Mucosa of stomach (tissue), 1 donor: Measurements from ENCODE around the gene CCDC93.
"Not testable (repeated sequence)": the region's sequence is repeated elsewhere in the genome, so short reads cannot be mapped to it uniquely, and the experiment has no call there.

Experiments
- H3K27me3 ChIP-seq: one replicate; pipeline ENCODE4 v1.7.0; 2013; ENCODE audit warnings: mild to moderate bottlenecking, low read length; ENCODE audit not compliant: control insufficient read depth, insufficient read depth
- H3K36me3 ChIP-seq: one replicate; pipeline ENCODE4 v1.7.0; 2013; ENCODE audit warnings: low read length; ENCODE audit not compliant: control insufficient read depth, insufficient read depth
- H3K4me1 ChIP-seq: one replicate; pipeline ENCODE4 v1.7.0; 2013; ENCODE audit warnings: mild to moderate bottlenecking, low read length; ENCODE audit not compliant: control insufficient read depth, insufficient read depth
- H3K4me3 ChIP-seq: one replicate; pipeline ENCODE4 v1.7.0; 2013; ENCODE audit warnings: low read length
- H3K9ac ChIP-seq: one replicate; pipeline ENCODE4 v1.7.0; 2013; ENCODE audit warnings: mild to moderate bottlenecking, low read length, moderate library complexity
- H3K9me3 ChIP-seq: one replicate; pipeline ENCODE4 v1.7.0; 2013; ENCODE audit warnings: mild to moderate bottlenecking, low read length, moderate library complexity; ENCODE audit not compliant: control insufficient read depth
- donor health status: Pancreatic carcinoma.

CCDC93 gene

DNA sequence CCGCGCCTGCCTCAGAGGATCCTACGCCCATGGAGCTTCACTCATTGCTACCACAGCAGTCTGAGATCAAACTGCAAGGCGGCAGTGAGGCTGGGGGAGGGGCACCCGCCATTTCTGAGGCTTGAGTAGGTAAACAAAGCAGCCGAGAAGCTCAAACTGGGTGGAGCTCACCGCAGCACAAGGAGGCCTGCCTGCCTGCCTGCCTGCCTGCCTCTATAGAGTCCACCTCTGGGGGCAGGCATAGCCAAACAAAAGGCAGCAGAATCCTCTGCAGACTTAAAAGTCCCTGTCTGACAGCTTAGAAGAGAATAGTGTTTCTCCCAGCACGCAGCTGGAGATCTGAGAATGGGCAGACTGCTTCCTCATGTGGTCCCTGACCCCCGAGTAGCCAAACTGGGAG, 90.4 kb downstream of the CCDC93 start:
- H3K9me3 ChIP-seq, H3K27me3 ChIP-seq, H3K4me3 ChIP-seq, H3K4me1 ChIP-seq, H3K9ac ChIP-seq: not testable (repeated sequence)
- peaks cover 16% of the 10 kb centered on the region for H3K36me3 ChIP-seq

GRCh38 chr2:117921520-117921919, 92.3 kb downstream of the CCDC93 start:
- H3K9ac ChIP-seq, result no peak overlapping the region
- no peak overlapping the region for H3K4me3 ChIP-seq
- no peaks in the 10 kb centered on the region for H3K4me1 ChIP-seq
- no peaks in the 10 kb centered on the region for H3K9me3 ChIP-seq
- H3K27me3 ChIP-seq, result no peaks in the 10 kb centered on the region
- peaks cover 16% of the 10 kb centered on the region for H3K36me3 ChIP-seq

GRCh38 chr2:117918608-117919007, 95.3 kb downstream of the CCDC93 start:
- Histone ChIP-seq H3K4me1 (no peaks in the 10 kb centered on the region), H3K36me3 (peaks cover 16% of the 10 kb centered on the region)

GRCh38 chr2:117917223-117917917, 96.5 kb downstream of the CCDC93 start:
- Histone ChIP-seq H3K27me3 (no peaks in the 10 kb centered on the region), H3K4me3 (no peak overlapping the region), H3K9ac (no peak overlapping the region), H3K36me3 (peaks cover 16% of the 10 kb centered on the region), H3K4me1 (no peaks in the 10 kb centered on the region), H3K9me3 (no peaks in the 10 kb centered on the region)

More at GRCh38 chr2:117918608-117919007, 95.3 kb downstream of the CCDC93 start:
- Histone ChIP-seq H3K27me3 (no peaks in the 10 kb centered on the region), H3K9me3 (no peaks in the 10 kb centered on the region), H3K4me3 (no peak overlapping the region), H3K9ac (no peak overlapping the region)

DNA sequence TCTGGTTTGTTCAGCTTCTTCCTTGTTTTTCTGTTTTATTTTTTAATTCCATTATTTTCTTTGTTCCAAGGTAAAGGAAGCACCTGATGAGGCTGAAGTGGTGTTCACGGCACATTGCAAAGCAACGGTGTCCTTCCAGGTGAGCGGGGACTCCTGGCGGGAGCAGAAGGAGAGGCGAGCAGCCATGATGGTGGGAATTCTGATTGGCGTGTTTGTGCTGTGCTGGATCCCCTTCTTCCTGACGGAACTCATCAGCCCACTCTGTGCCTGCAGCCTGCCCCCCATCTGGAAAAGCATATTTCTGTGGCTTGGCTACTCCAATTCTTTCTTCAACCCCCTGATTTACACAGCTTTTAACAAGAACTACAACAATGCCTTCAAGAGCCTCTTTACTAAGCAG, 110.9 kb downstream of the CCDC93 start:
- H3K4me3 ChIP-seq, result no peak overlapping the region
- no peak overlapping the region for H3K9ac ChIP-seq
- H3K9me3 ChIP-seq, result no peaks in the 10 kb centered on the region
- H3K36me3 ChIP-seq, result no peaks in the 10 kb centered on the region
- H3K27me3 ChIP-seq, result no peaks in the 10 kb centered on the region
- H3K4me1 ChIP-seq, result no peaks in the 10 kb centered on the region

- no peaks in the 10 kb centered on the region for H3K4me1 ChIP-seq
These were observed 125.0 kb downstream of the CCDC93 start for GRCh38 chr2:117888897-117889296.

DNA sequence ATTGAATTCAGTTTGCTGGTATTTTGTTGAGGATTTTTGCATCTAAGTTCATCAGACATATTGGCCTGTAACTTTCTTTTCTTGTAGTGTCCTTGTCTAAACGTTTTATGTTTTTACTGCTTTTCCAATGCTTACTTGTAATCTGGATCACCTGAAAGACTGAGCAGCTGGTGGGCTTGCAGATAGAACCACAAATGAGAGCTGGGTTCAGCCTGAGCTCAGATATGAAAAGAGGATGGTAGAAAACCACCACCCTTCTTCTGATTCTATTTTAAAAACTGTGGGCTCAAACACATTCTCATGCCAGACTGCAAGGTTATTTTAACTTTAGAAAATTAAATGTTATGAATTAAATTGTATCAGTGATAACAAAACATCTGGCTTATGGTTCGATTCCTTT, 128.6 kb downstream of the CCDC93 start:
- Histone ChIP-seq H3K9me3 (no peaks in the 10 kb centered on the region), H3K4me1 (no peaks in the 10 kb centered on the region), H3K27me3 (no peaks in the 10 kb centered on the region)

More at GRCh38 chr2:117888897-117889296, 125.0 kb downstream of the CCDC93 start:
- Histone ChIP-seq H3K4me3 (no peak overlapping the region), H3K9me3 (no peaks in the 10 kb centered on the region), H3K36me3 (no peaks in the 10 kb centered on the region), H3K27me3 (no peaks in the 10 kb centered on the region), H3K9ac (no peak overlapping the region)

GRCh38 chr2:117879003-117879402, 134.9 kb downstream of the CCDC93 start:
- no peaks in the 10 kb centered on the region for H3K27me3 ChIP-seq
- H3K4me1 ChIP-seq, result no peaks in the 10 kb centered on the region
- no peaks in the 10 kb centered on the region for H3K9me3 ChIP-seq
- H3K4me3 ChIP-seq, result no peak overlapping the region
- H3K36me3 ChIP-seq, result no peaks in the 10 kb centered on the region
- no peak overlapping the region for H3K9ac ChIP-seq

More for the DNA sequence above, 128.6 kb downstream of the CCDC93 start:
- no peaks in the 10 kb centered on the region for H3K36me3 ChIP-seq
- no peak overlapping the region for H3K4me3 ChIP-seq
- H3K9ac ChIP-seq, result no peak overlapping the region

DNA sequence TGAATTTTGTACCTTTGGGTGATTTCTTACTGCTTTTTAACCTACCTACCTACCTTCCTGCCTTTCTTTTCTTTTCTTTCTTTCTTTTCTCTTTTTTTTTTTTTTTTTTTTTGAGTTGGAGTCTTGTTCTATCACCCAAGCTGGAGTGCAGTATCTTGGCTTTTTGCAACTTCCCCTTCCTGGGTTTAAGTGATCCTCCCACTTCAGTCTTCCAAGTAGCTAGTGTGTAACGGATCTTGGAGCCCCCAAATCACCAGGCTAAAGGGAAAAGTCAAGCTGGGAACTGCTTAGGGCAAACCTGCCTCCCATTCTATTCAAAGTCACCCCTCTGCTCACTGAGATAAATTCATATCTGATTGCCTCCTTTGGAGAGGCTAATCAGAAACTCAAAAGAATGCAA, 138.1 kb downstream of the CCDC93 start:
- Histone ChIP-seq H3K36me3 (no peaks in the 10 kb centered on the region), H3K4me1 (no peaks in the 10 kb centered on the region), H3K4me3 (no peak overlapping the region), H3K9me3 (no peaks in the 10 kb centered on the region), H3K27me3 (no peaks in the 10 kb centered on the region), H3K9ac (no peak overlapping the region)
